GM18868 (cell line): ENCODE measurements around the gene UQCC2.

Source experiments
- ATAC-seq: cut with Tn5 transposase; IDR thresholded peaks from one replicate; pipeline ENCODE4 v1.9.1; 2021; ENCODE audit warnings: mild to moderate bottlenecking, moderate library complexity; ENCODE audit not compliant: unreplicated experiment

Gene UQCC2

DNA sequence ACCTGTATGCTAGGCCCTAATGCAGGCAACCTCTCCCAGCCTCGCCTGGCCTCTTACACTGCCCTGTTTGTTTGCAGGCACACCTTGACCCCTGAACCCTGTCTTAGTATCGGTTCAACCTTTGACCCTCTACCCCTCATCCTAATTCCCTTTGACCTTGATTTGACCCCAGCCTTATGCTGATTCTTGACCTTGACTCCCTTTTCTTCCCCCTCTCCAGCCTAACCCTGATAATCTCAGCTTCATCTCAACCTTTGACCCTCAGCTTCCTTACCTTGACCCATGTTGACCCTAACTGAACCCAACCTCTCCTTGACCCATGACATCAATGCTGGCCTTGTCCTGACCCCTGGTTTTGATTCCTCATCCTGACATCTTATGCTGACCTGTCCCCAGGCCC is 33.8 kb downstream of the UQCC2 start:
- no peak for ATAC-seq

GRCh38 chr6:33677143-33677660 is 34.3 kb downstream of the UQCC2 start:
- no peak for ATAC-seq

DNA sequence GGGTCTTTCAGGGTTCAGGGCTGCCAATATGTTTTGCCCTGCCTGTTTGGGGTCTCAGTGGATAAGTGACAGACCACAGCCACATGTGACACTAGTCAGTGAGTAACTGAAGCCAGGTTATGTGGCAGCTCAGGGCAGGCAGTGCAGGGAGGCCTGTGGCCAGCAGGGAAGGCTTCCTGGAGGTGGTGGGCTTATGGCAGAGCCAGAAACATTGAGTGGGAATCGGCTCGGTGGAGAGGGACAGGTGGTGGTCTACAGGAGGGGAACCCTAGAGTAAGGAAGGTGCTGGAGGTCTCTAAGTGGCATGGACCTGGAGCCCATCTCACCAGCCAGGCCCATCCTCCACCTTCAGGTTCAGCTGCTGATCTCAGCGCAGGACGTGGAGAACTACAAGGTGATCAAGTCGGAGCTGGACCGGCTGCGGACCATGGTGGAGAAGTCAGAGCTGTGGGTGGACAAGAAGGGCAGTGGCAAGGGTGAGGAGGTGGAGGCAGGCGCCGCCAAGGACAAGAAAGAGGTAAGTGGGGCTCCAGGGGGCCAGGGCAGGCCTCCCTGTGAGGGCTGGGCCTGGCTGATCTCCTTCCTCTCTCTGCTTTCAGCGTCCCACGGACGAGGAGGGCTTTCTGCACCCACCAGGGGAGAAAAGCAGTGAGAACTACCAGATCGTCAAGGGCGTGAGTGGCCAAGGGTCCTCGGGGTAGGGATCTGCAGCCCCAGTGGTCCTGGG is 34.9 kb downstream of the UQCC2 start:
- ATAC-seq, result no peak

DNA sequence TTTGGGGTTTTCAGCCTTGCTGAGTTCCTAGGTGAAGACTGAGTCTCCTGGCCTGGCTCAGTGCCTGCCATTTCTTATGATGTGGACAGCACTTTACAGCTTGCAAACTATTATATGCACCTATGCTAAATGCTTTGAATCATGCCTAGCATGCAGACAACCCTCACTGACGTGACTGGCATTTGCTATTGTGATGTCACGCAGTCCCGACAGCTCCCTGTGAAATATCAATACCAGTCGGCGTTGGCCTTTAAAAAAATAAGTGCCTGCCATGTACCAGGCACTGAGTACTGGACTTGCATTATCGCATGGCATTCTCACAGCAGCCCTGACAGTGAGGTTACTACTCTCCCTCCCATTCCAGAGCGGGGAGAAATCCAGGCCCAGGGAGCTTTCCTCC is 35.5 kb downstream of the UQCC2 start:
- ATAC-seq, result no peak

DNA sequence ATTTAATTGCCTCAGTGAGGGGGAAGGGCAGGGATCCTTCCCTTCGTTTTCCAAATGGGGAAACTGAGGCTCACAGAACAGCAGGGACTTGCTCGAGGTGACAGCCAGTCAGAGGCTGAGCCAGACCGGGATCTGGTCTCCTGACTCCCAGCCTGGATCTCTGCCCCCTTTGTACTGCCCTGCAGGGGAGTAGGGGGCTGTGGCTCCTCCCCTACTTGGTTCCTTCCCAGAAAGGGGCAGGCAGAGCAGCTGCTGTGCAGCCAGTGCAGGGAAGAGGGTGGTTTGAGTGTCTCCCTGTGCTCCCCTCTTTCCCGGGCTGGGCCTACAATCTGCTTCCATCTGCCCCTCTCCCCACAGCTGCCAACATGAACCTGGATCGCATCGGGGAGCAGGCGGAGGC is 37.6 kb downstream of the UQCC2 start:
- ATAC-seq, result no peak

DNA sequence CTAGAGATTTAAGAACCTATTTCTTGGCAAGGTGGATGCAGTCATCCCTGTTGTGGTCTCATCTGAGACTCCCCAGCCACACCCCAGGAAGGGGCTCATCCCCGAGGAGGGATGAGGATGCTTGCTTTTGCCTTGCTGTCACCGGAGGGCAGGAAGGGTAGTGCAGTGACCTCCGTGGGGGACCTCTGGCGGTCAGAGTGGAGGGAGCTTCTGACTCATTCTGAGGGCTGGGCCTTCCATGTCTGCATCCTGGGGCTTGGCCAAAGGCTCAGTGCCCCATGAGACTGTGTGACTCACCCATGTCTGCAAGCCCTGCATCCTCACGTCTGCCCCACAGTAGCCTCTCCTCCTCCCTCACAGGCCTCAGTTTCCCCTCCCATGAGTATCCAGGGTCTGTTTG is 38.7 kb downstream of the UQCC2 start:
- no peak for ATAC-seq

DNA sequence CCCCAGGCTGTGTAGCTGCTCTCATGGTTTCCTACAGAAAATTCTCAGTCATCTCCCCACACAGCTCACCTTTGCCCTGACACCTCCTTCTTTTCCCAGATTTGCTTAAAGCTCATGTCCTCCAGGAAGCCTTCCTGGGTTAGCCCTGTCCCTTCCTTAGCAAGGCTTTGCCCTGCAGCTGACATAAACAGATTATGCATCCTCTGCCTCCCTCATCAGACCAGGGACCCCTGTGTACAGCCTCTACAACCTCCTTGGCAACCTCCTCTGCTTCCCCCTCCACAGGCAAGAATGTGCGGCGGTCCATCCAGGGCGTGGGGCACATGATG is 39.8 kb downstream of the UQCC2 start:
- ATAC-seq, result no peak

- no peak for ATAC-seq
These were observed 40.3 kb downstream of the UQCC2 start for GRCh38 chr6:33670971-33671743.

- ATAC-seq, result no peak
These were observed 41.3 kb downstream of the UQCC2 start for GRCh38 chr6:33670086-33670660.

DNA sequence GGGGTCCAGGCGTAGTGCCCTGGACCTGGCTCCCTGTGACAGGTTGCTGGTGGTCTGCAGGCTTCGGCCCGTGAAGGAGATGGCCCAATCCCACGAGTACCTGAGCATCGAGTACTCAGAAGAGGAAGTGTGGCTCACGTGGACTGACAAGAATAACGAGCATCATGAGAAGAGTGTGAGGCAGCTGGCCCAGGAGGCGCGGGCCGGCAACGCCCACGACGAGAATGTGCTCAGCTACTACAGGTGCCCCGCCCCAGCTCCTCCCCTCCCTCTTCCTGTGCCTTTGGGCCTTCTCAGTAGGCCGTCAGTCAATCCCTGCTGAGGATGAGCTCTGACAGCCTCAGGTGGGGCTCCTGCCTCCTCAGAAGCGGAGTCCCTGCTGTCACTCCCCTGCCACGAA is 42.6 kb downstream of the UQCC2 start:
- ATAC-seq, result no peak

- no peak for ATAC-seq
These were observed 43.2 kb downstream of the UQCC2 start for GRCh38 chr6:33668328-33668727.

DNA sequence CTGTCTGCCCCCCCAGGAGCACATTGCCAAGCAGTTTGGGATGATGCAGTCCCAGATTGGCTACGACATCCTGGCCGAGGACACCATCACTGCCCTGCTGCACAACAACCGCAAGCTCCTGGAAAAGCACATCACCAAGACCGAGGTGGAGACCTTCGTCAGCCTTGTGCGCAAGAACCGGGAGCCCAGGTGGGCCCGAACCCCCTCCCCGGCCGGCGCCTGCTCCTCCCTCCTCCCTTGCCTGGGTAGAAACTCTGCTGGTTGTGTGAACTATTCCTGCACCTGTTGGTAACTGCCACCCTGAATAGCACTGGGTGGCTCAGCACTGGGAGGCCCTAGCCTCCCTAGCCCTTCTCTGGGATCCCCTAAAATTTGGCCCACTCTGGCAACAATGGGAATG is 43.7 kb downstream of the UQCC2 start:
- no peak for ATAC-seq

GRCh38 chr6:33667072-33667471 is 44.4 kb downstream of the UQCC2 start:
- ATAC-seq, result no peak

DNA sequence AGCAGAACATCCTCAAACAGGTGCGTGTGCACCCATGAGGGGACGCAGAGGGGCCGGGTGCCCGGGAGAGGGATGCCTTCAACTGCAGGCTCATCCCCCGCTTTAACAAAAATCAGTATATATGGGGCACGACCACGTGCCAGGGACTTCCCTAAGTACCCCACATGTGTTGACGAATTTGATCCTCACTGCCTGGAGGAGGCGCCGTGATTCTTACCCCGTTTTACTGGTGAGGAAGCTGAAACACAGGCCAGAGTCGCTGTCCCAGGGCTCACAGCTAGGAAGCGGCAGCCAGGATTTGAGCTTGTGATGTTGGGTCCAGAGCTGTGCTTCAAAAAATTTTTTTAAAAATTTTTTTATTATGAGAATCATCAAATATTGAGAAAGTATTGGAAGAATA is 45.5 kb downstream of the UQCC2 start:
- no peak for ATAC-seq

- ATAC-seq, result no peak
These were observed 46.9 kb downstream of the UQCC2 start for GRCh38 chr6:33664506-33665057.

GRCh38 chr6:33663727-33664449 is 47.6 kb downstream of the UQCC2 start:
- ATAC-seq, result no peak

- no peak for ATAC-seq
These were observed 48.5 kb downstream of the UQCC2 start for GRCh38 chr6:33663028-33663427.

GRCh38 chr6:33662318-33662717 is 49.2 kb downstream of the UQCC2 start:
- no peak for ATAC-seq

- ATAC-seq, result no peak
These were observed 50.2 kb downstream of the UQCC2 start for GRCh38 chr6:33661106-33661838.

- ATAC-seq, result no peak
These were observed 51.5 kb downstream of the UQCC2 start for GRCh38 chr6:33659986-33660385.
